ENCODE measurements around the gene MAPK8IP2. TPM values are rescaled to one million over a fixed set of nuclear protein-coding genes. Genes with fewer than 3 reads are reported as not detected.

MAPK8IP2 gene
- total RNA-seq, 4 donors from 2014 or later, result 3.0 to 6.1 (median 4.8) TPM

GRCh38 chr22:50626314-50626849 lies 25.8 kb downstream of the MAPK8IP2 start:
- Histone ChIP-seq H3K36me3 (peaks cover 0 to 23% (median 0%) of the 10 kb centered on the region in 3 donors), H3K4me1 (peaks cover 0 to 33% (median 24%) of the 10 kb centered on the region in 4 donors), H3K9me3 (no peaks in the 10 kb centered on the region), H3K4me3 (no peak overlapping the region), H3K27ac (no peak overlapping the region), H3K27me3 (no peaks in the 10 kb centered on the region)
- 82 to 88% methylated on average over 12 of the region's 12 CpGs for WGBS, 2 donors
- TF ChIP-seq EP300 (IDR thresholded peaks at IDR 0.05) (no peak), POLR2A (IDR thresholded peaks at IDR 0.05) (no peak), CTCF (IDR thresholded peaks at IDR 0.05) (no peak)
- DNase-seq (ENCODE audit: low spot score in 2 of 2), result no peak

- TF ChIP-seq EP300 (IDR thresholded peaks at IDR 0.05), result no peak
- TF ChIP-seq POLR2A (IDR thresholded peaks at IDR 0.05), result no peak
- TF ChIP-seq CTCF (IDR thresholded peaks at IDR 0.05), result no peak
- WGBS, 2 donors, result 82 to 85% methylated on average over 32 to 41 of the region's 42 CpGs
- H3K9me3 ChIP-seq, result no peaks in the 10 kb centered on the region
- peak overlapping the region; percentile 55 to 87 (median 74) for H3K4me3 ChIP-seq
- H3K27me3 ChIP-seq, result no peaks in the 10 kb centered on the region
- peaks cover 0 to 23% (median 0%) of the 10 kb centered on the region in 3 donors for H3K36me3 ChIP-seq
- DNase-seq (ENCODE audit: low spot score in 2 of 2), result no peak
- H3K4me1 ChIP-seq, result peaks cover 0 to 26% (median 20%) of the 10 kb centered on the region in 4 donors
- peak overlapping the region; percentile 64 to 87 (median 78) for H3K27ac ChIP-seq
Observed at GRCh38 chr22:50626850-50627641, 26.5 kb downstream of the MAPK8IP2 start.

- Histone ChIP-seq H3K36me3 (peaks cover 0 to 23% (median 0%) of the 10 kb centered on the region in 3 donors), H3K9me3 (no peaks in the 10 kb centered on the region), H3K27me3 (no peaks in the 10 kb centered on the region), H3K27ac (peak within 1 kb of the TSS; percentile 64 to 87 (median 78)), H3K4me3 (peak within 1 kb of the TSS; percentile 55 to 87 (median 74)), H3K4me1 (peaks cover 0 to 23% (median 17%) of the 10 kb centered on the region in 4 donors)
- 0 to 3% methylated on average over 12 to 30 of the region's 88 CpGs for WGBS, 2 donors
- peak; percentile 47 to 61 for DNase-seq (ENCODE audit: low spot score in 2 of 2)
- TF ChIP-seq CTCF (IDR thresholded peaks at IDR 0.05) (peak in 3 of 5 experiments; percentile 51 to 53 (median 51)), EP300 (IDR thresholded peaks at IDR 0.05) (peak in 1 of 2 donors; percentile 59), POLR2A (IDR thresholded peaks at IDR 0.05) (peak in 1 of 2 donors; percentile 47)
Observed at GRCh38 chr22:50627642-50628542, 27.3 kb downstream of the MAPK8IP2 start, which contains the start of gene ARSA. Gene ARSA (minus strand): TSS chr22:50628152. CDS start chr22:50627779, 373 bp downstream.

- TF ChIP-seq POLR2A (IDR thresholded peaks at IDR 0.05), result no peak
- 31 to 35% methylated on average over 16 of the region's 16 CpGs for WGBS, 2 donors
- peak overlapping the region in 3 of 4 donors; percentile 74 to 87 (median 74) for H3K27ac ChIP-seq
- DNase-seq (ENCODE audit: low spot score in 2 of 2), result no peak
- peak overlapping the region; percentile 55 to 87 (median 74) for H3K4me3 ChIP-seq
- H3K36me3 ChIP-seq, result peaks cover 0 to 23% (median 0%) of the 10 kb centered on the region in 3 donors
- H3K4me1 ChIP-seq, result peaks cover 0 to 23% (median 17%) of the 10 kb centered on the region in 4 donors
- H3K9me3 ChIP-seq, result no peaks in the 10 kb centered on the region
- H3K27me3 ChIP-seq, result no peaks in the 10 kb centered on the region
Observed at GRCh38 chr22:50628543-50629134, 28.0 kb downstream of the MAPK8IP2 start.

- 89 to 92% methylated on average over 5 of the region's 5 CpGs for WGBS, 2 donors
- no peak overlapping the region for H3K27ac ChIP-seq
- no peak overlapping the region for H3K4me3 ChIP-seq
- no peak for DNase-seq (ENCODE audit: low spot score in 2 of 2)
- H3K36me3 ChIP-seq, result peaks cover 0 to 10% (median 0%) of the 10 kb centered on the region in 3 donors
- no peaks in the 10 kb centered on the region for H3K9me3 ChIP-seq
- TF ChIP-seq EP300 (IDR thresholded peaks at IDR 0.05) (no peak), POLR2A (IDR thresholded peaks at IDR 0.05) (no peak), CTCF (IDR thresholded peaks at IDR 0.05) (no peak)
- peaks cover 0 to 23% (median 17%) of the 10 kb centered on the region in 4 donors for H3K4me1 ChIP-seq
- no peaks in the 10 kb centered on the region for H3K27me3 ChIP-seq
Observed at GRCh38 chr22:50630376-50630775, 29.8 kb downstream of the MAPK8IP2 start.
